Keratinocyte (primary cell): Measurements from ENCODE around the gene LRRC28. TPM values are rescaled to one million over a fixed set of nuclear protein-coding genes. Genes with fewer than 3 reads are reported as not detected.

Experiments used
- DNase-seq: peaks from one replicate; pipeline ENCODE4 v3.0.0-alpha.2; 2011; ENCODE audit warnings: low read depth, missing footprints, low spot score
- FAIRE-seq: peaks from 2 replicates; lab custom pipeline; 2011; peaks lifted over from hg19 to GRCh38; lab: Jason Lieb, UNC
- H2AFZ ChIP-seq: 2 replicates; pipeline ENCODE4 v1.6.0; 2012; ENCODE audit warnings: low read length, control low read depth, inconsistent platforms; ENCODE audit not compliant: control insufficient read depth
- H3K27ac ChIP-seq: 2 replicates; pipeline ENCODE4 v1.5.1; 2011; ENCODE audit warnings: low read length; ENCODE audit not compliant: control insufficient read depth, insufficient read depth
- H3K27me3 ChIP-seq: 3 replicates; pipeline ENCODE4 v1.6.0; 2011; ENCODE audit warnings: low read length; ENCODE audit not compliant: control insufficient read depth, insufficient read depth; ENCODE audit errors: extremely low read depth
- H3K36me3 ChIP-seq, 2 experiments: 2 replicates in 1 of 2; 3 replicates in 1 of 2; pipeline ENCODE4 v1.5.1; 2011; ENCODE audit warnings: low read length in 2 of 2, mild to moderate bottlenecking in 1 of 2; ENCODE audit not compliant: control insufficient read depth in 2 of 2, insufficient read depth in 2 of 2; ENCODE audit errors: extremely low read depth in 1 of 2
- H3K4me1 ChIP-seq: 3 replicates; pipeline ENCODE4 v1.5.1; 2011; ENCODE audit warnings: low read length; ENCODE audit not compliant: control insufficient read depth, insufficient read depth; ENCODE audit errors: extremely low read depth
- H3K4me2 ChIP-seq: 3 replicates; pipeline ENCODE4 v1.6.0; 2011; ENCODE audit warnings: low read depth, low read length; ENCODE audit not compliant: control insufficient read depth, insufficient read depth; ENCODE audit errors: extremely low read depth
- H3K4me3 ChIP-seq, 3 experiments: fragments of 200-600 bp in 1 of 3; sonication (generic) in 1 of 3; 2 replicates in 2 of 3; 3 replicates in 1 of 3; pipeline ENCODE4 v1.5.1; 2011 to 2016; ENCODE audit warnings: low read length in 3 of 3, mild to moderate bottlenecking in 3 of 3, control low read depth in 2 of 3, inconsistent platforms in 1 of 3, low read depth in 1 of 3, mixed read lengths in 1 of 3, mixed run types in 1 of 3, moderate library complexity in 1 of 3; ENCODE audit not compliant: control insufficient read depth in 2 of 3, insufficient read depth in 2 of 3; ENCODE audit errors: extremely low read depth in 1 of 3
- H3K79me2 ChIP-seq: 2 replicates; pipeline ENCODE4 v1.6.0; 2012; ENCODE audit warnings: low read length; ENCODE audit not compliant: control insufficient read depth, insufficient read depth
- H3K9ac ChIP-seq: 3 replicates; pipeline ENCODE4 v1.6.0; 2011; ENCODE audit warnings: low read length; ENCODE audit not compliant: control insufficient read depth, insufficient read depth; ENCODE audit errors: extremely low read depth
- H3K9me1 ChIP-seq: 3 replicates; pipeline ENCODE4 v1.6.0; 2011; ENCODE audit warnings: low read length; ENCODE audit not compliant: control insufficient read depth, insufficient read depth; ENCODE audit errors: extremely low read depth
- H3K9me3 ChIP-seq: 2 replicates; pipeline ENCODE4 v1.5.1; 2012; ENCODE audit warnings: low read depth, low read length; ENCODE audit not compliant: control insufficient read depth
- H4K20me1 ChIP-seq: 3 replicates; pipeline ENCODE4 v1.6.0; 2011; ENCODE audit warnings: low read length; ENCODE audit not compliant: control insufficient read depth, insufficient read depth; ENCODE audit errors: extremely low read depth
- CTCF ChIP-seq, 3 experiments: IDR thresholded peaks in 1 of 3; conservative IDR thresholded peaks in 1 of 3; optimal IDR thresholded peaks in 1 of 3; 2 replicates in 2 of 3; 3 replicates in 1 of 3; pipeline versions ENCODE3 to v1.5.1; 2011; ENCODE audit warnings: low read length in 3 of 3, mild to moderate bottlenecking in 3 of 3, moderate library complexity in 2 of 3, control low read depth in 1 of 3, inconsistent platforms in 1 of 3; ENCODE audit not compliant: insufficient read depth in 2 of 3; ENCODE audit errors: extremely low read depth in 1 of 3
- EZH2 ChIP-seq: IDR thresholded peaks from one replicate; pipeline ENCODE4 v1.6.1; 2012; ENCODE audit warnings: inconsistent platforms, mild to moderate bottlenecking, low read length, moderate library complexity
- dilution Hi-C: fragments of 300-500 bp; cut with MboI; formaldehyde crosslinking; loops from one replicate; pipeline ENCODE4 v1.7.0; 2020; ENCODE audit warnings: low sequenced_read_pairs; ENCODE audit not compliant: extremely low pct_ligation_motif_present
- polyA plus RNA-seq, 5 experiments: library from polyadenylated mRNA; depleted of rRNA in 3 of 5; stranded (reverse) in 3 of 5; stranded (forward) in 1 of 5; unstranded in 1 of 5; fragments of >200 nt; gene quantifications; 1 replicate in 1 of 5; 2 replicates in 3 of 5; 3 replicates in 1 of 5; pipeline versions ENCODE4 v1.2.1 to v1.2.3, GENCODE V29; 2011 to 2012; ENCODE audit warnings: missing spikeins in 2 of 5, low read depth in 1 of 5, low replicate concordance in 1 of 5

LRRC28 gene
- polyA plus RNA-seq, 1 donor (not counting 4 experiments of a cell fraction or from before 2014, with no cell fraction given): 25.1 TPM

- Histone ChIP-seq H3K27me3 (no peaks in the 10 kb centered on the region), H4K20me1 (no peaks in the 10 kb centered on the region), H3K4me3 (no peak overlapping the region), H3K9ac (no peak overlapping the region), H3K79me2 (no peaks in the 10 kb centered on the region), H3K9me3 (no peaks in the 10 kb centered on the region), H3K4me1 (peaks cover 15% of the 10 kb centered on the region), H3K27ac (no peak overlapping the region), H3K4me2 (no peak overlapping the region), H3K36me3 (no peaks in the 10 kb centered on the region), H3K9me1 (no peaks in the 10 kb centered on the region), H2AFZ (no peak overlapping the region)
- dilution Hi-C loops: no loop called here
- FAIRE-seq: no peak
- TF ChIP-seq CTCF (optimal IDR thresholded peaks at IDR 0.05 in 1 of 3, IDR thresholded peaks at IDR 0.05 in 1 of 3, conservative IDR thresholded peaks at IDR 0.05 in 1 of 3; ENCODE audit: extremely low read depth in 1 of 3, insufficient read depth in 2 of 3, low read length in 3 of 3) (no peak), EZH2 (no peak)
- no peak for DNase-seq
Measured at GRCh38 chr15:99283717-99284116, 32.4 kb downstream of the LRRC28 start.

GRCh38 chr15:99291643-99292042 is 40.4 kb downstream of the LRRC28 start:
- no peaks in the 10 kb centered on the region for H3K27me3 ChIP-seq
- H3K36me3 ChIP-seq: peaks cover 0 to 1% of the 10 kb centered on the region in 2 experiments
- no peaks in the 10 kb centered on the region for H3K4me1 ChIP-seq
- H3K4me3 ChIP-seq: no peak overlapping the region
- DNase-seq (no peak), FAIRE-seq (no peak)
- H3K9ac ChIP-seq: no peak overlapping the region
- no peaks in the 10 kb centered on the region for H3K9me1 ChIP-seq
- H3K9me3 ChIP-seq: no peaks in the 10 kb centered on the region
- no peak overlapping the region for H3K4me2 ChIP-seq
- H3K27ac ChIP-seq: no peak overlapping the region
- no peaks in the 10 kb centered on the region for H3K79me2 ChIP-seq
- H2AFZ ChIP-seq: no peak overlapping the region
- dilution Hi-C loops: no loop called here
- TF ChIP-seq EZH2: no peak
- no peak for TF ChIP-seq CTCF (optimal IDR thresholded peaks at IDR 0.05 in 1 of 3, IDR thresholded peaks at IDR 0.05 in 1 of 3, conservative IDR thresholded peaks at IDR 0.05 in 1 of 3; ENCODE audit: extremely low read depth in 1 of 3, insufficient read depth in 2 of 3, low read length in 3 of 3)
- no peaks in the 10 kb centered on the region for H4K20me1 ChIP-seq
